ENCODE data around the gene TSC22D3. TPM values are rescaled to one million over a fixed set of nuclear protein-coding genes. Genes with fewer than 3 reads are reported as not detected.

Gene TSC22D3
- total RNA-seq, 1 donor: 57.2 TPM

DNA sequence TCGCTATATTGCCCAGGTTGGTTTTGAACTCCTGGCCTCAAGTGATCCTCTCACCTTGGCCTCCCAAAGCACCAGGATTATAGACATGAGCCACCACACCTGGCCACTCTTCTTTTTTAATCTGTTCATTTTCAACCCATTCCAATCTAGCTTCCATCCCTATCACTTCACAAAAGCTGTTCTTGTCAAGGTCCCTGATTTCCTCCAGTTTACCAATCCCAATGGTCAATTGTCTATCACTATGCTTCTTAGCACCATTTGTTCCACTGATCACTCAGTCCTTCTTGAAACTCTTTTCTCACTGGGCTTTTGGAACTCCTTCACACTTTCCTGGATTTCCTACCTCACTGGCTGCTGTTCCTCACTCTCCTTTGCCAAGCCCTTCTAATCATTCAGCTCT is 108.7 kb downstream of the TSC22D3 start:
- Histone ChIP-seq H3K4me1 (ENCODE audit: insufficient read depth, low read length) (no peaks in the 10 kb centered on the region), H2AFZ (ENCODE audit: low read length) (no peak overlapping the region), H3K9me3 (ENCODE audit: low read depth, low read length) (no peaks in the 10 kb centered on the region), H3K27me3 (ENCODE audit: insufficient read depth, low read length) (peaks cover 4% of the 10 kb centered on the region), H3K4me3 (ENCODE audit: insufficient read depth, low read length) (no peak overlapping the region), H4K20me1 (ENCODE audit: insufficient read depth, low read length) (no peaks in the 10 kb centered on the region), H3K27ac (ENCODE audit: low read depth, low read length) (no peak overlapping the region), H3K4me2 (ENCODE audit: insufficient read depth, low read length) (no peak overlapping the region), H3K36me3 (ENCODE audit: insufficient read depth, low read length) (no peaks in the 10 kb centered on the region), H3K79me2 (ENCODE audit: insufficient read depth, low read length) (no peaks in the 10 kb centered on the region)
- no peak for DNase-seq (ENCODE audit: insufficient read length, low spot score, missing footprints)
- TF ChIP-seq, protein P1, sequence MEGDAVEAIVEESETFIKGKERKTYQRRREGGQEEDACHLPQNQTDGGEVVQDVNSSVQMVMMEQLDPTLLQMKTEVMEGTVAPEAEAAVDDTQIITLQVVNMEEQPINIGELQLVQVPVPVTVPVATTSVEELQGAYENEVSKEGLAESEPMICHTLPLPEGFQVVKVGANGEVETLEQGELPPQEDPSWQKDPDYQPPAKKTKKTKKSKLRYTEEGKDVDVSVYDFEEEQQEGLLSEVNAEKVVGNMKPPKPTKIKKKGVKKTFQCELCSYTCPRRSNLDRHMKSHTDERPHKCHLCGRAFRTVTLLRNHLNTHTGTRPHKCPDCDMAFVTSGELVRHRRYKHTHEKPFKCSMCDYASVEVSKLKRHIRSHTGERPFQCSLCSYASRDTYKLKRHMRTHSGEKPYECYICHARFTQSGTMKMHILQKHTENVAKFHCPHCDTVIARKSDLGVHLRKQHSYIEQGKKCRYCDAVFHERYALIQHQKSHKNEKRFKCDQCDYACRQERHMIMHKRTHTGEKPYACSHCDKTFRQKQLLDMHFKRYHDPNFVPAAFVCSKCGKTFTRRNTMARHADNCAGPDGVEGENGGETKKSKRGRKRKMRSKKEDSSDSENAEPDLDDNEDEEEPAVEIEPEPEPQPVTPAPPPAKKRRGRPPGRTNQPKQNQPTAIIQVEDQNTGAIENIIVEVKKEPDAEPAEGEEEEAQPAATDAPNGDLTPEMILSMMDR (IDR thresholded peaks at IDR 0.05; ENCODE audit: extremely low read depth, low read depth, low read length): no peak

Other genes with a start within 250 kb of the TSC22D3 start
- 30.4 and 31.5 TPM in 2 replicates for gene PRPS1, start 147.3 kb downstream of the TSC22D3 start, total RNA-seq
- gene NCBP2L, start 1.9 kb upstream of the TSC22D3 start, total RNA-seq: not detected in 2 replicates
- gene MID2, start 50.1 kb upstream of the TSC22D3 start, total RNA-seq: 19.9 and 23.6 TPM in 2 replicates
- not detected in 2 replicates for gene TEX13B, start 206.6 kb upstream of the TSC22D3 start, total RNA-seq

Data from osteoblast (primary cell).